SK-N-SH (cell line): ENCODE measurements around the gene MRPS12.

Source experiments
- CTCF ChIP-seq: fragments of 200-600 bp; sonication (generic); IDR thresholded peaks from 2 replicates; pipeline ENCODE4 v1.6.1; 2017; ENCODE audit warnings: antibody characterized with exemption, mild to moderate bottlenecking, moderate library complexity
- EP300 ChIP-seq, 2 experiments: IDR thresholded peaks; 2 replicates each; pipeline versions ENCODE4 v1.4.0 to v1.6.1; 2012; ENCODE audit warnings: borderline replicate concordance in 1 of 2, low read depth in 1 of 2, low read length in 1 of 2
- FOXM1 ChIP-seq: IDR thresholded peaks from 2 replicates; pipeline ENCODE4 v1.4.0; 2012; ENCODE audit warnings: low read depth, mild to moderate bottlenecking
- JUND ChIP-seq: IDR thresholded peaks from 2 replicates; pipeline ENCODE4 v1.4.0; 2012
- NRF1 ChIP-seq: IDR thresholded peaks from 2 replicates; pipeline ENCODE4 v1.6.1; 2012; ENCODE audit warnings: low read depth, mild to moderate bottlenecking, low read length
- POLR2AphosphoS5 ChIP-seq: IDR thresholded peaks from 2 replicates; pipeline ENCODE4 v1.6.1; 2012; ENCODE audit warnings: low read depth, low read length
- RAD21 ChIP-seq: IDR thresholded peaks from 2 replicates; pipeline ENCODE4 v1.6.1; 2012; ENCODE audit warnings: mild to moderate bottlenecking, low read length
- RFX5 ChIP-seq: IDR thresholded peaks from 2 replicates; pipeline ENCODE4 v1.6.1; 2012; ENCODE audit warnings: mild to moderate bottlenecking, improper control_type of control experiment, low read length
- TAF1 ChIP-seq: IDR thresholded peaks from 2 replicates; pipeline ENCODE4 v1.6.1; 2012; ENCODE audit warnings: low read depth, mild to moderate bottlenecking, low read length, moderate library complexity, borderline replicate concordance
- TCF12 ChIP-seq: IDR thresholded peaks from 2 replicates; pipeline ENCODE4 v1.4.0; 2012
- USF2 ChIP-seq: fragments of 150-350 bp; IDR thresholded peaks from 2 replicates; pipeline ENCODE4 v1.6.1; 2017; ENCODE audit warnings: antibody characterized with exemption, low read length, low read depth, borderline replicate concordance
- YY1 ChIP-seq: IDR thresholded peaks from 2 replicates; pipeline ENCODE4 v1.4.0; 2012; ENCODE audit warnings: low read depth, mild to moderate bottlenecking
- TF ChIP-seq, protein P1 (sequence below): IDR thresholded peaks from 2 replicates; pipeline ENCODE4 v1.6.1; 2012; ENCODE audit warnings: mild to moderate bottlenecking, low read depth, low read length, moderate library complexity
- TF ChIP-seq, protein P2 (sequence below): IDR thresholded peaks from 2 replicates; pipeline ENCODE4 v1.4.0; 2012; ENCODE audit warnings: low read depth

DNA sequence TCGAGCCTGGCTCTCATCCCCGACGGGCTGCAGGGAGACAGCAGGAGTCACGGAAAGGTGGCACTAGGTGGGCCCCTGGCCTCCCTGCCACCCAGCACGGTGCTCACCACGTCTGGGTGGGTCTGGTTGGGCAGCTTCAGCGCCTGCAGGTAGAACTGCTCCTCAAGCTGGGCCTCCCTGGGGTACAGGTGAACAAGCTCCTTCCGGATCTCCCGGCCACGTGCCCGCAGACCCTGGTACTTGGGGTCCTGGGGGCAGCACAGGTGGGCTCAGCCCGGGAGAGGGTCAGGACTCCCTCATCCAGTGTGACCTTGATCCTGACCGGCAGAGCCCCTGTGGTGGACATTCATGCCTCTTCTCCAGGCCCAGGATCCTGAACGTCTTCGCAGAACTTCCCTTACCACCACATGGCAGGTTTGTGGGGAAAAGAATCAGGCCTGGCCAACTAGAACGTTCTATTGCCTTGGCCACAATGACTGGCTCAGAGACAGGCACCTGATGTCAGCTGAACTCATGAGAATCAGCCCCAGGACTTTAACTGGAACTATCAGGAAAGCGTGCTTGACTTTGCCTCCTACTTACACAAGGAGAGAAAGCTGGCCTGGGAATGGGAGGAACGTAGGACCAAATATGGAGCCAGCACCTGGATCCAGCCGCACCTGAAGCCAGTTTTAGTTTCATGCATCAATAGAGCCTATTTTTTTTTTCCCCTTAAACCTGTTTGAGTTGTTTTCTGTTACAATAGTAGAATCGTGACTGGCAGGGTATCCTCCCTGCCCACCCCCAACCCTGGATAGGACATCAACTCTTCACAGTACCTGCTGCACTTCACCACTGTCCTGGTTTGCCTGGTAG lies 9.1 kb upstream of the MRPS12 start:
- TF ChIP-seq CTCF (no peak), POLR2AphosphoS5 (no peak), YY1 (no peak), EP300 (IDR thresholded peaks at IDR 0.05; ENCODE audit: borderline replicate concordance in 1 of 2, low read depth in 1 of 2, low read length in 1 of 2) (no peak), TCF12 (no peak), TAF1 (no peak), NRF1 (no peak), USF2 (no peak), FOXM1 (no peak), JUND (no peak), RFX5 (no peak), RAD21 (no peak)
- TF ChIP-seq, protein P1, sequence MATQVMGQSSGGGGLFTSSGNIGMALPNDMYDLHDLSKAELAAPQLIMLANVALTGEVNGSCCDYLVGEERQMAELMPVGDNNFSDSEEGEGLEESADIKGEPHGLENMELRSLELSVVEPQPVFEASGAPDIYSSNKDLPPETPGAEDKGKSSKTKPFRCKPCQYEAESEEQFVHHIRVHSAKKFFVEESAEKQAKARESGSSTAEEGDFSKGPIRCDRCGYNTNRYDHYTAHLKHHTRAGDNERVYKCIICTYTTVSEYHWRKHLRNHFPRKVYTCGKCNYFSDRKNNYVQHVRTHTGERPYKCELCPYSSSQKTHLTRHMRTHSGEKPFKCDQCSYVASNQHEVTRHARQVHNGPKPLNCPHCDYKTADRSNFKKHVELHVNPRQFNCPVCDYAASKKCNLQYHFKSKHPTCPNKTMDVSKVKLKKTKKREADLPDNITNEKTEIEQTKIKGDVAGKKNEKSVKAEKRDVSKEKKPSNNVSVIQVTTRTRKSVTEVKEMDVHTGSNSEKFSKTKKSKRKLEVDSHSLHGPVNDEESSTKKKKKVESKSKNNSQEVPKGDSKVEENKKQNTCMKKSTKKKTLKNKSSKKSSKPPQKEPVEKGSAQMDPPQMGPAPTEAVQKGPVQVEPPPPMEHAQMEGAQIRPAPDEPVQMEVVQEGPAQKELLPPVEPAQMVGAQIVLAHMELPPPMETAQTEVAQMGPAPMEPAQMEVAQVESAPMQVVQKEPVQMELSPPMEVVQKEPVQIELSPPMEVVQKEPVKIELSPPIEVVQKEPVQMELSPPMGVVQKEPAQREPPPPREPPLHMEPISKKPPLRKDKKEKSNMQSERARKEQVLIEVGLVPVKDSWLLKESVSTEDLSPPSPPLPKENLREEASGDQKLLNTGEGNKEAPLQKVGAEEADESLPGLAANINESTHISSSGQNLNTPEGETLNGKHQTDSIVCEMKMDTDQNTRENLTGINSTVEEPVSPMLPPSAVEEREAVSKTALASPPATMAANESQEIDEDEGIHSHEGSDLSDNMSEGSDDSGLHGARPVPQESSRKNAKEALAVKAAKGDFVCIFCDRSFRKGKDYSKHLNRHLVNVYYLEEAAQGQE = no peak
- TF ChIP-seq, protein P2, sequence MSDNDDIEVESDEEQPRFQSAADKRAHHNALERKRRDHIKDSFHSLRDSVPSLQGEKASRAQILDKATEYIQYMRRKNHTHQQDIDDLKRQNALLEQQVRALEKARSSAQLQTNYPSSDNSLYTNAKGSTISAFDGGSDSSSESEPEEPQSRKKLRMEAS = no peak
